IMR-90 (cell line): ENCODE data around the gene TM4SF1. TPM values are rescaled to one million over a fixed set of nuclear protein-coding genes. Genes with fewer than 3 reads are reported as not detected.

ENCODE experiments used
- ATAC-seq: fragments of 200-7000 bp; cut with Tn5 transposase; 2 replicates; pipeline ENCODE4 v1.9.1; 2020; ENCODE audit warnings: low read depth, mild to moderate bottlenecking, moderate library complexity
- BruUV-seq: library from RNA; stranded (reverse); fragments of 400-500 nt; replicated peaks from 2 replicates; lab custom pipeline; 2021; lab: Mats Ljungman, UMichigan
- CTCF ChIA-PET: fragments of 300-600 bp; formaldehyde crosslinking; extraction: SDS; loops from one replicate; lab custom pipeline; 2021; ENCODE audit warnings: antibody characterized with exemption; lab: Yijun Ruan, JAX
- POLR2A ChIA-PET: fragments of 300-600 bp; sonication (Branson Sonifier 250); formaldehyde crosslinking; loops from one replicate; lab custom pipeline; 2022; ENCODE audit warnings: antibody characterized with exemption; ENCODE audit not compliant: unreplicated experiment; lab: Charles Lee
- DNase-seq: peaks from one replicate; pipeline ENCODE4 v3.0.0; 2013
- H2AFZ ChIP-seq: replicated peaks from 2 replicates; pipeline ENCODE3; 2013; ENCODE audit warnings: low read length, mild to moderate bottlenecking; ENCODE audit not compliant: poor library complexity
- H2AK5ac ChIP-seq: 2 replicates; pipeline ENCODE4 v1.6.1; 2013; ENCODE audit warnings: low read depth, low read length, inconsistent platforms
- H2AK9ac ChIP-seq: replicated peaks from 2 replicates; pipeline ENCODE3; 2013; ENCODE audit warnings: mild to moderate bottlenecking, low read depth, low read length, moderate library complexity; ENCODE audit not compliant: poor library complexity
- H2BK120ac ChIP-seq: 2 replicates; pipeline ENCODE4 v1.6.1; 2013; ENCODE audit warnings: low read depth, low read length, inconsistent platforms
- H2BK15ac ChIP-seq: 3 replicates; pipeline ENCODE4 v1.6.1; 2013; ENCODE audit warnings: low read depth, low read length, inconsistent platforms
- H2BK20ac ChIP-seq: 2 replicates; pipeline ENCODE4 v1.6.1; 2013; ENCODE audit warnings: low read depth, mild to moderate bottlenecking, inconsistent platforms, low read length, moderate library complexity
- H2BK5ac ChIP-seq: 2 replicates; pipeline ENCODE4 v1.6.1; 2013; ENCODE audit warnings: mild to moderate bottlenecking, low read depth, low read length, inconsistent platforms; ENCODE audit not compliant: poor library complexity, severe bottlenecking
- H3K14ac ChIP-seq: replicated peaks from 2 replicates; pipeline ENCODE4 v1.6.1; 2013; ENCODE audit warnings: low read depth, low read length, inconsistent platforms
- H3K18ac ChIP-seq: 2 replicates; pipeline ENCODE4 v1.6.1; 2013; ENCODE audit warnings: low read depth, low read length, control low read depth
- H3K23ac ChIP-seq: 2 replicates; pipeline ENCODE4 v1.6.1; 2013; ENCODE audit warnings: low read depth, low read length, inconsistent platforms
- H3K27ac ChIP-seq: 2 replicates; pipeline ENCODE4 v1.5.1; 2013; ENCODE audit warnings: mild to moderate bottlenecking, control low read depth, low read length; ENCODE audit not compliant: insufficient read depth
- H3K27me3 ChIP-seq: 2 replicates; pipeline ENCODE4 v1.6.1; 2013; ENCODE audit warnings: low read length; ENCODE audit not compliant: control insufficient read depth, insufficient read depth
- H3K36me3 ChIP-seq: 2 replicates; pipeline ENCODE4 v1.6.1; 2013; ENCODE audit warnings: low read length, mixed read lengths; ENCODE audit not compliant: control insufficient read depth, insufficient read depth
- H3K4ac ChIP-seq: 2 replicates; pipeline ENCODE4 v1.6.1; 2013; ENCODE audit warnings: low read depth, low read length, inconsistent platforms
- H3K4me1 ChIP-seq: 2 replicates; pipeline ENCODE4 v1.6.1; 2013; ENCODE audit warnings: low read length, mixed read lengths; ENCODE audit not compliant: control insufficient read depth, insufficient read depth
- H3K4me2 ChIP-seq: 2 replicates; pipeline ENCODE4 v1.6.1; 2013; ENCODE audit warnings: low read depth, mild to moderate bottlenecking, control low read depth, low read length, moderate library complexity
- H3K4me3 ChIP-seq: 2 replicates; pipeline ENCODE4 v1.5.1; 2013; ENCODE audit warnings: low read depth, mild to moderate bottlenecking, control low read depth, low read length, moderate library complexity; ENCODE audit not compliant: insufficient read depth
- H3K56ac ChIP-seq: 2 replicates; pipeline ENCODE4 v1.6.1; 2013; ENCODE audit warnings: low read length, inconsistent platforms; ENCODE audit not compliant: insufficient read depth; ENCODE audit errors: extremely low read depth
- H3K79me1 ChIP-seq, 2 experiments: 2 replicates each; pipeline ENCODE4 v1.6.1; 2013; ENCODE audit warnings: low read length in 2 of 2, inconsistent platforms in 1 of 2, low read depth in 1 of 2
- H3K9ac ChIP-seq: 2 replicates; pipeline ENCODE4 v1.6.1; 2013; ENCODE audit warnings: low read depth, low read length, control low read depth
- H3K9me1 ChIP-seq: 2 replicates; pipeline ENCODE4 v1.6.1; 2013; ENCODE audit warnings: low read length, inconsistent platforms; ENCODE audit not compliant: insufficient read depth
- H3K9me3 ChIP-seq: 2 replicates; pipeline ENCODE4 v1.6.1; 2013; ENCODE audit warnings: low read length; ENCODE audit not compliant: control insufficient read depth, insufficient read depth
- H4K20me1 ChIP-seq: 2 replicates; pipeline ENCODE4 v1.6.1; 2013; ENCODE audit warnings: low read length, inconsistent platforms; ENCODE audit not compliant: insufficient read depth
- H4K5ac ChIP-seq: 2 replicates; pipeline ENCODE4 v1.6.1; 2013; ENCODE audit warnings: mild to moderate bottlenecking, low read depth, low read length, control low read depth
- H4K8ac ChIP-seq, 2 experiments: 2 replicates each; pipeline ENCODE4 v1.6.1; 2013; ENCODE audit warnings: low read depth in 2 of 2, low read length in 2 of 2, control low read depth in 1 of 2, inconsistent platforms in 1 of 2
- H4K91ac ChIP-seq: 2 replicates; pipeline ENCODE4 v1.6.1; 2013; ENCODE audit warnings: low read depth, low read length, inconsistent platforms; ENCODE audit not compliant: insufficient read depth
- NFE2L2 ChIP-seq: fragments of 150-350 bp; IDR thresholded peaks from 2 replicates; pipeline ENCODE4 v1.6.1; 2016; ENCODE audit warnings: low read depth, mild to moderate bottlenecking, low read length
- RCOR1 ChIP-seq: IDR thresholded peaks from 2 replicates; pipeline ENCODE4 v1.6.1; 2012; ENCODE audit warnings: mild to moderate bottlenecking, low read length, improper control_type of control experiment; ENCODE audit not compliant: insufficient replicate concordance
- RFX5 ChIP-seq: IDR thresholded peaks from 2 replicates; pipeline ENCODE4 v1.8.0; 2012; ENCODE audit warnings: low read depth, mild to moderate bottlenecking, low read length, moderate library complexity
- WGBS, 2 experiments: methylation state at CpG; one replicate each; pipeline versions ENCODE4 v1.1.5 to v1.1.7; 2013; ENCODE audit warnings: missing lambda C conversion rate in 2 of 2; ENCODE audit not compliant: insufficient read length in 1 of 2; ENCODE audit errors: extremely low coverage in 2 of 2; 5-methylcytosine and 5-hydroxymethylcytosine counted together
- dilution Hi-C: fragments of 300-500 bp; cut with HindIII; formaldehyde crosslinking; loops from one replicate; pipeline ENCODE4 v1.14.3; 2018; ENCODE audit warnings: low sequenced_read_pairs; ENCODE audit not compliant: unreplicated experiment
- in situ Hi-C: fragments of 300-500 bp; cut with MboI; formaldehyde crosslinking; loops from 3 replicates; pipeline ENCODE4 v1.14.3; 2019; ENCODE audit warnings: low sequenced_read_pairs, inconsistent platforms, mixed read lengths
- intact Hi-C: fragments of 100-400 bp; cut with micrococcal nuclease; formaldehyde crosslinking; loops from 2 replicates; pipeline ENCODE4 v1.10.0; 2022
- polyA plus RNA-seq, 3 experiments: library from polyadenylated mRNA; depleted of rRNA; stranded (reverse); fragments of >200 nt; gene quantifications; 2 replicates each; pipeline ENCODE4 v1.2.3, GENCODE V29; 2012; ENCODE audit warnings: low replicate concordance in 1 of 3
- total RNA-seq: library from RNA; depleted of rRNA; stranded (reverse); fragments of >200 nt; gene quantifications from 2 replicates; pipeline ENCODE4 v1.2.3, GENCODE V29; 2012

The TM4SF1 gene
- total and polyA plus RNA-seq, 2 of the 4 experiments (the other 2 are of a cell fraction): 232 to 302 TPM

DNA sequence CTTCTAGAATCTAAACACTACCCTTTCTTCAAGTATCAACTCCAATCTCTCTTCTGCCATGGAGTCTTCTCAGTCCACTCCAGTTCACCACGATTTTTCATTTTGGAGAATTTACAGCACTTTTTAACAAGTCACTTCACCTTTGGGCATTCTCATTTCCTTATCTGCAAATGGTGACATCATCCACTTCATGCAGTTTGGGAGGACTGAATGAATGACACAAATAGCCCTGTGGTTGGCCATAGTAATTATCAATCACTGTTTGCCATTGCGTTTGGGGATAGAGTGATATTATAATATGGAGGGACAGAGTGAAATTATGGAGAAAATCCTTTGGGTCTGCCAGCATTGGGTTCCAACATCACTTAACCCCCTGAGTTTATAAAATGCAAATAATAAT is 38.0 kb upstream of the TM4SF1 start:
- no peaks in the 10 kb centered on the region for H3K27me3 ChIP-seq
- no peak overlapping the region for H3K4ac ChIP-seq
- WGBS, 2 experiments: no CpG with 5 or more reads among the region's 2 CpGs
- no TSS peak for BruUV-seq
- H2BK5ac ChIP-seq: no peak overlapping the region
- H3K79me1 ChIP-seq: no peaks in the 10 kb centered on the region
- POLR2A ChIA-PET: no interaction called here
- no peak overlapping the region for H3K27ac ChIP-seq
- intact Hi-C loops: no loop called here
- H3K23ac ChIP-seq: no peak overlapping the region
- TF ChIP-seq RCOR1 (no peak), RFX5 (no peak), NFE2L2 (no peak)
- H2BK120ac ChIP-seq: no peak overlapping the region
- ATAC-seq (no peak), DNase-seq (no peak)
- H2AK5ac ChIP-seq: no peak overlapping the region
- no peak overlapping the region for H3K4me3 ChIP-seq
- H3K56ac ChIP-seq: no peak overlapping the region
- no peak overlapping the region for H4K5ac ChIP-seq
- dilution Hi-C loops: no loop called here
- no peaks in the 10 kb centered on the region for H4K20me1 ChIP-seq
- H2BK20ac ChIP-seq: no peak overlapping the region
- no peak overlapping the region for H3K4me2 ChIP-seq
- no peaks in the 10 kb centered on the region for H3K36me3 ChIP-seq
- in situ Hi-C loops: no loop called here
- no peak overlapping the region for H2AK9ac ChIP-seq
- CTCF ChIA-PET: no interaction called here
- no peak overlapping the region for H4K8ac ChIP-seq
- H3K18ac ChIP-seq: no peak overlapping the region
- H3K4me1 ChIP-seq: no peaks in the 10 kb centered on the region; the same call in 1 of the 2 replicates
- H3K9me1 ChIP-seq: no peaks in the 10 kb centered on the region
- H4K91ac ChIP-seq: no peak overlapping the region
- no peak overlapping the region for H3K14ac ChIP-seq
- no peak overlapping the region for H2BK15ac ChIP-seq
- H3K9ac ChIP-seq: no peak overlapping the region
- no peaks in the 10 kb centered on the region for H3K9me3 ChIP-seq
- no peak overlapping the region for H2AFZ ChIP-seq
